Upper lobe of left lung (tissue), 4 donors: ENCODE data around the gene RBBP6.

Experiments used
- CTCF ChIP-seq, 6 experiments: fragments of 450-650 bp in 4 of 6; fragments of 200-600 bp in 2 of 6; sonication (generic) in 2 of 6; IDR thresholded peaks; one replicate each; pipeline ENCODE4 v1.5.1; 2016 to 2019; ENCODE audit warnings: antibody characterized with exemption in 6 of 6
- POLR2A ChIP-seq, 4 donors: fragments of 450-650 bp; IDR thresholded peaks; one replicate each; pipeline ENCODE4 v1.5.1; 2016 to 2017; ENCODE audit warnings: antibody characterized with exemption in 4 of 4, mild to moderate bottlenecking in 2 of 4
- POLR2AphosphoS5 ChIP-seq, 2 donors: sonication (generic); formaldehyde crosslinking; IDR thresholded peaks; one replicate each; pipeline ENCODE4 v1.5.1; 2017; ENCODE audit warnings: antibody characterized with exemption in 2 of 2

- TF ChIP-seq POLR2AphosphoS5 (IDR thresholded peaks at IDR 0.05) (no peak), CTCF (IDR thresholded peaks at IDR 0.05) (no peak), POLR2A (IDR thresholded peaks at IDR 0.05) (no peak)
Observed at GRCh38 chr16:24573141-24573540, 33.8 kb downstream of the RBBP6 start.
